Activated T-cell treated with anti-CD3 and anti-CD28 coated beads, Interleukin-2, amount 50 U/mL, for 48 hours (primary cell): ENCODE data around the gene CIZ1.

Source experiments
- DNase-seq, 2 experiments: peaks; one replicate each; pipeline ENCODE4 v3.0.0-alpha.2; 2020

CIZ1 gene

GRCh38 chr9:128214571-128215490 lies 23.5 kb upstream of the CIZ1 start:
- no peak for DNase-seq

- no peak for DNase-seq
Observed at GRCh38 chr9:128213746-128214497, 22.6 kb upstream of the CIZ1 start.

GRCh38 chr9:128211981-128212281 lies 20.6 kb upstream of the CIZ1 start:
- DNase-seq: no peak

GRCh38 chr9:128211186-128211980 lies 20.0 kb upstream of the CIZ1 start:
- no peak for DNase-seq

- DNase-seq: no peak
Observed at GRCh38 chr9:128208946-128209669, 17.7 kb upstream of the CIZ1 start.

GRCh38 chr9:128208386-128208785 lies 17.0 kb upstream of the CIZ1 start:
- no peak for DNase-seq

- DNase-seq: no peak
Observed at GRCh38 chr9:128206916-128207910, 15.8 kb upstream of the CIZ1 start.

GRCh38 chr9:128206484-128206883 lies 15.1 kb upstream of the CIZ1 start:
- DNase-seq: no peak

- no peak for DNase-seq
Observed at GRCh38 chr9:128205296-128205944, 14.0 kb upstream of the CIZ1 start.

- DNase-seq: no peak
Observed at GRCh38 chr9:128204858-128205257, 13.5 kb upstream of the CIZ1 start.

GRCh38 chr9:128203707-128204551 lies 12.6 kb upstream of the CIZ1 start:
- peak in 1 of 2 experiments; percentile 34 for DNase-seq

GRCh38 chr9:128203024-128203706 lies 11.8 kb upstream of the CIZ1 start, which contains the start of gene DNM1:
Gene DNM1 (plus strand): TSS chr9:128203379. CDS start chr9:128203471, 92 bp downstream.
- peak; percentile 76 to 82 for DNase-seq

GRCh38 chr9:128202648-128203023 lies 11.3 kb upstream of the CIZ1 start:
- DNase-seq: no peak

- no peak for DNase-seq
Observed at GRCh38 chr9:128201441-128202369, 10.3 kb upstream of the CIZ1 start.

GRCh38 chr9:128193469-128194096 lies 2.2 kb upstream of the CIZ1 start:
- DNase-seq: no peak

GRCh38 chr9:128192601-128193371 lies 1.4 kb upstream of the CIZ1 start:
- DNase-seq: peak; percentile 22 to 31
